ENCODE data around the gene GDA. TPM values are rescaled to one million over a fixed set of nuclear protein-coding genes. Genes with fewer than 3 reads are reported as not detected.

GDA gene
- total RNA-seq, 4 donors from 2014 or later: 0.46 to 2.0 (median 1.3) TPM; not detected in 1

DNA sequence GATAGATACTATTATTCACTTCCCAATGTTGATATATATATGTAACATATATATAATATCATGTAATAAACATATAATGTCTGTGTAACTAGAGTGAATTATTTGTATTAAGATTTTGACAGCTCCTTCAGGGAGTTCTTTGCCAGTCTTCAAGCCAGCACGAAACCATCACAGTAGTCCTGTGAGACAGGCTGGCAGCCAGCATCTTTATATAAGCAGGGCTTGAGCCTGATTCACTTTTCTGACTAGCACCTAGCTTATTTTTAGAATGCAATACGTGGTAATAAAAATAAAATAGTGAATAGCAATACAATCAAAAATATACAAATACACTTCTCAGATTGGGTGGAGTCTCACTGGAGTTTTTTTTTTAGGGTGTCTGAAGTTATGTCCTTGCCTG, 20.7 kb upstream of the GDA start:
- no peak for DNase-seq (ENCODE audit: low spot score in 2 of 2)
- TF ChIP-seq POLR2A (IDR thresholded peaks at IDR 0.05): no peak
- TF ChIP-seq, protein P1, sequence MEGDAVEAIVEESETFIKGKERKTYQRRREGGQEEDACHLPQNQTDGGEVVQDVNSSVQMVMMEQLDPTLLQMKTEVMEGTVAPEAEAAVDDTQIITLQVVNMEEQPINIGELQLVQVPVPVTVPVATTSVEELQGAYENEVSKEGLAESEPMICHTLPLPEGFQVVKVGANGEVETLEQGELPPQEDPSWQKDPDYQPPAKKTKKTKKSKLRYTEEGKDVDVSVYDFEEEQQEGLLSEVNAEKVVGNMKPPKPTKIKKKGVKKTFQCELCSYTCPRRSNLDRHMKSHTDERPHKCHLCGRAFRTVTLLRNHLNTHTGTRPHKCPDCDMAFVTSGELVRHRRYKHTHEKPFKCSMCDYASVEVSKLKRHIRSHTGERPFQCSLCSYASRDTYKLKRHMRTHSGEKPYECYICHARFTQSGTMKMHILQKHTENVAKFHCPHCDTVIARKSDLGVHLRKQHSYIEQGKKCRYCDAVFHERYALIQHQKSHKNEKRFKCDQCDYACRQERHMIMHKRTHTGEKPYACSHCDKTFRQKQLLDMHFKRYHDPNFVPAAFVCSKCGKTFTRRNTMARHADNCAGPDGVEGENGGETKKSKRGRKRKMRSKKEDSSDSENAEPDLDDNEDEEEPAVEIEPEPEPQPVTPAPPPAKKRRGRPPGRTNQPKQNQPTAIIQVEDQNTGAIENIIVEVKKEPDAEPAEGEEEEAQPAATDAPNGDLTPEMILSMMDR (IDR thresholded peaks at IDR 0.05): no peak
- 32 to 45% methylated on average over 2 of the region's 2 CpGs for WGBS, 2 donors
- no peak overlapping the region for H3K4me3 ChIP-seq (ENCODE audit: low read depth, poor library complexity, severe bottlenecking)
- intact Hi-C loops (cut with DNase I; ENCODE audit: low total_unique reads): no loop called here

DNA sequence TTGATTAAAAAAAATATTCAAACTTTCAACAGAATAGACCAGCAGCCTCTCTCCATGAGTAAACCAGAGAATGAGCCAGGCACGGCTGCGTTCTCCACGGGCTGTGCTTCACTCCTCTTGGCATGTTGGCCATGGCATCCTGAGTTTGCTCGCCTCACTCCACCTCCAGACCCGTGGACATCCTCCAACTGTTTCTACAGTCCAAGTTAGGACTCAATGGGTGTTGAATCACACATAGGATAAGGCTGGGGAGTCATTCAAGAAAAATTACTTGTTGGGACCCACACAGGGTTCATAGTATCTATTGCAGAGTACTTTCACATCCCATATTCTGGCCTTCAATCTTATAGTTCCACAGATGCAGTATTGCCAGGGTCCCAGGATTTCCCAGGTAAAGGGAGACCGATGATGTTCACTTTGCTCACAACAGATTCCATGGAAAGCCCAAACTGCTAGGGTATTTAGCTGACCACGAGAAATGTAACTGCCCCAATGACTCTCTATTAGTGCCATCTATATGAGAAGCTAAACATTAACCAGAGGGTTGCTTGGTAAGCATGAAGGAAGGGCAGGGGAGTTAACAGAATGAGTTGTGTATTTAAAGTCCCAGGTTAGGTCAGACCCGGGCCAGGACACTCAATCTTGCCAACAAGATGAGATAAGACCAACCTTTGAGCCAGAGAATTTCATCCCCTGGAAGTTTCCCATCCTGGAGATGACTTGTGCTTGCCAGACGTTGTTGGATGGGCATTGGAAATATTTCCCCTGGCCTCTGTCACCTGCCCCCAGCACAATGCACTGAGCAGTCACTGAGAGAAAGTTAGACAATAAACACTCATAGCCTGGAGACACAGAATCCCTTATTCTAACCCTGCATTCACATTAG, 19.7 kb upstream of the GDA start:
- TF ChIP-seq, protein P1 (IDR thresholded peaks at IDR 0.05): no peak
- no peak for TF ChIP-seq POLR2A (IDR thresholded peaks at IDR 0.05)
- no peak for DNase-seq (ENCODE audit: low spot score in 2 of 2)
- 65 to 68% methylated on average over 9 of the region's 9 CpGs for WGBS, 2 donors
- no peak overlapping the region for H3K4me3 ChIP-seq (ENCODE audit: low read depth, poor library complexity, severe bottlenecking)
- intact Hi-C loops (cut with DNase I; ENCODE audit: low total_unique reads): no loop called here

DNA sequence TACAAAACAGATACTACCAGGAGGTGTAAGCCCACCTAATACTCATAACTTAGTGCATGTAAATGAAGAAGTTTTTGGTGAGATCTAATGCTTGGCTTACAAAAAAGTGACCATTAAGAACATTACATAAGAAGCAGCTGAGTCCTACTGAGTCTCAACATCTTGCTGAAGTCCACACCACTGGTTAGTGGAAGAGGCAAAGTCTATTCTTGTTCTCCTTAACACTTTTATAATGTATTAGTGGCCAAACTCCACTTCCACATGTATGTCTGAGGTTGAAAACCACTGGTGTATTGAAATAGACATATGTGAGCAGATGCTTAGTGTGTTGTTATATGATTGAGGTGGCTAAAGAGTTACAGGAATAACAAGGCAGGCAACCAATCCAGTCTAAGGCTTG, 18.9 kb upstream of the GDA start:
- intact Hi-C loops (cut with DNase I; ENCODE audit: low total_unique reads): no loop called here
- TF ChIP-seq, protein P1 (IDR thresholded peaks at IDR 0.05): no peak
- no peak for TF ChIP-seq POLR2A (IDR thresholded peaks at IDR 0.05)
- DNase-seq (ENCODE audit: low spot score in 2 of 2): no peak
- H3K4me3 ChIP-seq (ENCODE audit: low read depth, poor library complexity, severe bottlenecking): no peak overlapping the region

DNA sequence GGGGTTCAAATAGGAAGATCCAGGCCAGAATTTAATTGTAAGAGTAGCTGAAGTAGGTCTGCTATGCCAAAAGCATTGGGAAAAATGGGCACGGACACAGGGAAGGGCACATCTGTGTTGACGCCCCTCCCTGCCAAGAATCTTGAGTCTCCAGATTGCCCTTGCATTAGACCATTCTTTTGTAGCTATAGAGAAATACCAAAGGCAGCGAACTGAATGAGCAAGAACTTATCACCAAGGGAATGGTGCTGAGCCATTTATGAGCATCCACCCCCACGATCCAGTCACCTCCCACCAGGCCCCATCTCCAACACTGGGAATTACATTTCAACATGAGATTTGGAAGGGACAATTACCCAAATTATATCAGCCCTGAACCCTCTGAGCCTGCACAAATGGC, 18.0 kb upstream of the GDA start:
- intact Hi-C loops (cut with DNase I; ENCODE audit: low total_unique reads): no loop called here
- no peak for TF ChIP-seq POLR2A (IDR thresholded peaks at IDR 0.05)
- TF ChIP-seq, protein P1 (IDR thresholded peaks at IDR 0.05): no peak
- WGBS, 2 donors: 90 to 92% methylated on average over 4 of the region's 4 CpGs
- DNase-seq (ENCODE audit: low spot score in 2 of 2): no peak
- no peak overlapping the region for H3K4me3 ChIP-seq (ENCODE audit: low read depth, poor library complexity, severe bottlenecking)

DNA sequence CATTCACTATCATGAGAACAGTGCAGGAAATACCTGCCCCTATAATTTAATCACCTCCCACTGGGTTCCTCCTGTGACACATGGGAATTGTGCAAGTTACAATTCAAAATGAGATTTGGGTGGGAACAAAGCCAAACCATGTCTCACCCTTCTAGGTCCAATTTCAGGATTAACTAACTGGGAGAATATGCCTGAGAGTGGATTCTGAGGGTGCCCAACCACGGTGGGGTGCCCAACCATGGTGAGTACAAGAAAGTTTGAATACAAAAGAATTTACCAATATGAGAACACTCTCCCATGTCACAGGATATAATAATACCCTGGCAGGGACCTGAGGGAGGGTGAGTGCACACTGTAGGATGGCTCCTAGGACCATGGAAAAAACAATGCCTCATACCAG, 17.2 kb upstream of the GDA start:
- WGBS, 2 donors: 63 to 77% methylated on average over 1 of the region's 1 CpG
- no peak for TF ChIP-seq POLR2A (IDR thresholded peaks at IDR 0.05)
- TF ChIP-seq, protein P1 (IDR thresholded peaks at IDR 0.05): no peak
- no peak overlapping the region for H3K4me3 ChIP-seq (ENCODE audit: low read depth, poor library complexity, severe bottlenecking)
- no peak for DNase-seq (ENCODE audit: low spot score in 2 of 2)
- intact Hi-C loops (cut with DNase I; ENCODE audit: low total_unique reads): no loop called here

Measured in lower leg skin (tissue), 4 donors.